GM23248 (cell line): ENCODE data around the gene NMD3. TPM values are rescaled to one million over a fixed set of nuclear protein-coding genes. Genes with fewer than 3 reads are reported as not detected.

Experiments used
- DNase-seq: peaks from one replicate; pipeline ENCODE4 v3.0.0-alpha.2; 2015
- H2AFZ ChIP-seq: fragments of 200-600 bp; sonication (generic); 2 replicates; pipeline ENCODE4 v1.6.1; 2016; ENCODE audit warnings: antibody characterized with exemption
- H3F3A ChIP-seq: fragments of 200-600 bp; sonication (generic); 2 replicates; pipeline ENCODE4 v1.6.1; 2016; ENCODE audit warnings: mild to moderate bottlenecking, antibody characterized with exemption, mixed run types; ENCODE audit not compliant: insufficient read depth
- H3K27ac ChIP-seq: fragments of 200-600 bp; sonication (generic); 2 replicates; pipeline ENCODE4 v1.5.1; 2016; ENCODE audit warnings: mild to moderate bottlenecking
- H3K27me3 ChIP-seq: fragments of 200-600 bp; sonication (generic); replicated peaks from 2 replicates; pipeline ENCODE4 v1.6.1; 2016; ENCODE audit warnings: mild to moderate bottlenecking; ENCODE audit not compliant: insufficient read depth
- H3K36me3 ChIP-seq: fragments of 200-600 bp; sonication (generic); 2 replicates; pipeline ENCODE4 v1.6.1; 2016; ENCODE audit warnings: low read depth, mild to moderate bottlenecking
- H3K4me1 ChIP-seq: fragments of 200-600 bp; sonication (generic); 2 replicates; pipeline ENCODE4 v1.6.1; 2016; ENCODE audit warnings: mild to moderate bottlenecking; ENCODE audit not compliant: insufficient read depth
- H3K4me2 ChIP-seq: fragments of 200-600 bp; sonication (generic); one replicate; pipeline ENCODE4 v1.6.1; 2016; ENCODE audit warnings: mild to moderate bottlenecking; ENCODE audit not compliant: unreplicated experiment
- H3K4me3 ChIP-seq: fragments of 200-600 bp; sonication (generic); 2 replicates; pipeline ENCODE4 v1.5.1; 2016; ENCODE audit warnings: mild to moderate bottlenecking
- H3K79me2 ChIP-seq: fragments of 200-600 bp; sonication (generic); 2 replicates; pipeline ENCODE4 v1.6.1; 2016; ENCODE audit warnings: mild to moderate bottlenecking; ENCODE audit not compliant: insufficient read depth
- H3K9ac ChIP-seq: fragments of 200-600 bp; sonication (generic); 2 replicates; pipeline ENCODE4 v1.6.1; 2016; ENCODE audit warnings: mild to moderate bottlenecking
- H3K9me2 ChIP-seq: fragments of 200-600 bp; sonication (generic); 2 replicates; pipeline ENCODE4 v1.6.1; 2016; ENCODE audit warnings: mixed run types, mild to moderate bottlenecking, moderate library complexity; ENCODE audit not compliant: insufficient read depth
- H3K9me3 ChIP-seq: fragments of 200-600 bp; sonication (generic); one replicate; pipeline ENCODE4 v1.6.1; 2017; ENCODE audit warnings: low read depth
- H4K20me1 ChIP-seq: fragments of 200-600 bp; sonication (generic); 2 replicates; pipeline ENCODE4 v1.6.0; 2016; ENCODE audit not compliant: insufficient read depth
- EZH2 ChIP-seq: fragments of 200-600 bp; sonication (generic); IDR thresholded peaks from 2 replicates; pipeline ENCODE4 v1.6.1; 2018; ENCODE audit warnings: antibody characterized with exemption, mild to moderate bottlenecking; ENCODE audit not compliant: insufficient read depth, poor library complexity, severe bottlenecking
- EZH2phosphoT487 ChIP-seq: fragments of 200-600 bp; sonication (generic); IDR thresholded peaks from 2 replicates; pipeline ENCODE4 v1.6.1; 2018; ENCODE audit warnings: antibody characterized with exemption, moderate library complexity, mild to moderate bottlenecking, low read depth; ENCODE audit not compliant: insufficient read depth
- WGBS, 2 experiments: methylation state at CpG; one replicate each; pipeline ENCODE4 v1.1.6; 2015 to 2017; ENCODE audit warnings: low lambda C conversion rate in 2 of 2, low coverage in 1 of 2; ENCODE audit errors: missing lambda C conversion rate in 2 of 2; 5-methylcytosine and 5-hydroxymethylcytosine counted together
- in situ Hi-C: fragments of 300-500 bp; cut with MboI; formaldehyde crosslinking; loops from 2 replicates; pipeline ENCODE4 v1.15.0; 2020
- polyA plus RNA-seq: library from polyadenylated mRNA; unstranded; fragments of >200 nt; fragmentation: Nextera tagmentation; extraction: Ambion mirVana; gene quantifications from 2 replicates; pipeline ENCODE4 v1.2.1, GENCODE V29; 2016
- total RNA-seq: library from RNA; depleted of rRNA; stranded (reverse); fragments of >200 nt; shearing (Covaris generic); gene quantifications from 2 replicates; pipeline ENCODE4 v1.2.3, GENCODE V29; 2014

NMD3 gene
- total and polyA plus RNA-seq, 2 experiments from 2014 or later: 51.1 to 79.4 TPM

- H3F3A ChIP-seq: peaks cover 38% of the 10 kb centered on the region
- H4K20me1 ChIP-seq: no peaks in the 10 kb centered on the region
- H3K9ac ChIP-seq: no peak overlapping the region
- no peak for TF ChIP-seq EZH2phosphoT487
- in situ Hi-C loops: no loop called here
- no peak overlapping the region for H3K27ac ChIP-seq
- no peak overlapping the region for H3K4me3 ChIP-seq
- H3K9me2 ChIP-seq: no peaks in the 10 kb centered on the region
- no peak overlapping the region for H3K4me2 ChIP-seq
- H3K9me3 ChIP-seq: no peaks in the 10 kb centered on the region
- H3K27me3 ChIP-seq: no peaks in the 10 kb centered on the region
- 0 out of 2 replicates have a peak, but pooled peaks cover 6% of the 10 kb centered on the region for H3K36me3 ChIP-seq
- no peak overlapping the region for H2AFZ ChIP-seq
- H3K4me1 ChIP-seq: peaks cover 48% of the 10 kb centered on the region
- no peak for DNase-seq
- 74% methylated on average over 3 of the region's 3 CpGs for WGBS, 2 experiments
- no peaks in the 10 kb centered on the region for H3K79me2 ChIP-seq
Observed at GRCh38 chr3:161267646-161268045, 46.5 kb downstream of the NMD3 start.

- TF ChIP-seq EZH2: no peak
- TF ChIP-seq EZH2phosphoT487: no peak
- peaks cover 38% of the 10 kb centered on the region for H3K4me1 ChIP-seq
- no peak for DNase-seq
- H3K4me2 ChIP-seq: no peak overlapping the region
- no peaks in the 10 kb centered on the region for H3K9me3 ChIP-seq
- peaks cover 31% of the 10 kb centered on the region for H3F3A ChIP-seq
- no peak overlapping the region for H2AFZ ChIP-seq
- in situ Hi-C loops: no loop called here
- 90 to 95% methylated on average over 3 of the region's 3 CpGs for WGBS, 2 experiments
- no peaks in the 10 kb centered on the region for H3K27me3 ChIP-seq
- no peak overlapping the region for H3K4me3 ChIP-seq
- no peak overlapping the region for H3K9ac ChIP-seq
- no peaks in the 10 kb centered on the region for H3K9me2 ChIP-seq
- no peaks in the 10 kb centered on the region for H4K20me1 ChIP-seq
- H3K79me2 ChIP-seq: no peaks in the 10 kb centered on the region
- H3K36me3 ChIP-seq: 0 out of 2 replicates have a peak, but pooled peaks cover 6% of the 10 kb centered on the region
- no peak overlapping the region for H3K27ac ChIP-seq
Observed at GRCh38 chr3:161268601-161269000, 47.5 kb downstream of the NMD3 start.

- no peak overlapping the region for H3K4me2 ChIP-seq
- H3K9me2 ChIP-seq: no peaks in the 10 kb centered on the region
- no peak for TF ChIP-seq EZH2
- no peak for TF ChIP-seq EZH2phosphoT487
- no peak overlapping the region for H3K9ac ChIP-seq
- no peaks in the 10 kb centered on the region for H4K20me1 ChIP-seq
- H3K9me3 ChIP-seq: no peaks in the 10 kb centered on the region
- no peak overlapping the region for H3K4me3 ChIP-seq
- H3K36me3 ChIP-seq: no peaks in the 10 kb centered on the region
- in situ Hi-C loops: no loop called here
- H3F3A ChIP-seq: peaks cover 7% of the 10 kb centered on the region
- WGBS, 2 experiments: 98 to 100% methylated on average over 4 of the region's 4 CpGs
- H3K27ac ChIP-seq: no peak overlapping the region
- H3K4me1 ChIP-seq: peaks cover 17% of the 10 kb centered on the region
- H3K79me2 ChIP-seq: no peaks in the 10 kb centered on the region
- no peaks in the 10 kb centered on the region for H3K27me3 ChIP-seq
- H2AFZ ChIP-seq: no peak overlapping the region
- no peak for DNase-seq
Observed at GRCh38 chr3:161270991-161271390, 49.9 kb downstream of the NMD3 start.

- H3K27me3 ChIP-seq: no peaks in the 10 kb centered on the region
- no peaks in the 10 kb centered on the region for H4K20me1 ChIP-seq
- peaks cover 11% of the 10 kb centered on the region for H3K4me1 ChIP-seq
- no peak for DNase-seq
- H3K9me3 ChIP-seq: no peaks in the 10 kb centered on the region
- in situ Hi-C loops: no loop called here
- H3K27ac ChIP-seq: no peak overlapping the region
- H3F3A ChIP-seq: peaks cover 3% of the 10 kb centered on the region; the same call in 1 of the 2 replicates
- H3K9ac ChIP-seq: no peak overlapping the region
- H3K4me3 ChIP-seq: no peak overlapping the region
- TF ChIP-seq EZH2 (no peak), EZH2phosphoT487 (no peak)
- H3K79me2 ChIP-seq: no peaks in the 10 kb centered on the region
- H3K36me3 ChIP-seq: no peaks in the 10 kb centered on the region
- WGBS, 2 experiments: 100% methylated on average over 2 of the region's 2 CpGs
- H3K9me2 ChIP-seq: no peaks in the 10 kb centered on the region
- H2AFZ ChIP-seq: no peak overlapping the region
- H3K4me2 ChIP-seq: no peak overlapping the region
Observed at GRCh38 chr3:161271646-161272045, 50.5 kb downstream of the NMD3 start.

- Histone ChIP-seq H2AFZ (no peak overlapping the region), H3K4me3 (no peak overlapping the region), H3K27ac (no peak overlapping the region), H4K20me1 (no peaks in the 10 kb centered on the region), H3K4me1 (0 out of 2 replicates have a peak, but pooled peaks cover 2% of the 10 kb centered on the region), H3K9ac (no peak overlapping the region), H3K4me2 (no peak overlapping the region), H3K79me2 (no peaks in the 10 kb centered on the region), H3K9me3 (no peaks in the 10 kb centered on the region), H3F3A (no peaks in the 10 kb centered on the region; the same call in 1 of the 2 replicates), H3K36me3 (no peaks in the 10 kb centered on the region), H3K9me2 (no peaks in the 10 kb centered on the region), H3K27me3 (no peaks in the 10 kb centered on the region)
- no peak for TF ChIP-seq EZH2
- TF ChIP-seq EZH2phosphoT487: no peak
- in situ Hi-C loops: no loop called here
- no peak for DNase-seq
- WGBS, 2 experiments: 94 to 97% methylated on average over 2 of the region's 2 CpGs
Observed at GRCh38 chr3:161272524-161272923, 51.4 kb downstream of the NMD3 start.
